ENCODE data around the gene SNAP47. TPM values are rescaled to one million over a fixed set of nuclear protein-coding genes. Genes with fewer than 3 reads are reported as not detected.

Gene SNAP47
- polyA plus RNA-seq, 10 donors = 23.9 to 32.1 (median 30.4) TPM

- DNase-seq = no peak
These were observed 32.3 kb downstream of the SNAP47 start for GRCh38 chr1:227767401-227768124.

- DNase-seq = no peak
These were observed 32.8 kb downstream of the SNAP47 start for GRCh38 chr1:227768125-227768439.

- no peak for DNase-seq
These were observed 33.4 kb downstream of the SNAP47 start for GRCh38 chr1:227768640-227769039.

GRCh38 chr1:227769047-227769935 lies 34.1 kb downstream of the SNAP47 start:
- DNase-seq = peak in 1 of 3 donors; percentile 35

- no peak for DNase-seq
These were observed 34.8 kb downstream of the SNAP47 start for GRCh38 chr1:227769936-227770494.

- DNase-seq = no peak
These were observed 35.6 kb downstream of the SNAP47 start for GRCh38 chr1:227770812-227771211.

GRCh38 chr1:227771326-227771725 lies 36.1 kb downstream of the SNAP47 start:
- no peak for DNase-seq

GRCh38 chr1:227771771-227772170 lies 36.5 kb downstream of the SNAP47 start:
- no peak for DNase-seq

- no peak for DNase-seq
These were observed 38.3 kb downstream of the SNAP47 start for GRCh38 chr1:227773558-227773957.

- no peak for DNase-seq
These were observed 39.0 kb downstream of the SNAP47 start for GRCh38 chr1:227774051-227774731.

GRCh38 chr1:227774821-227775661 lies 39.8 kb downstream of the SNAP47 start:
- peak; percentile 61 to 90 (median 84) for DNase-seq

GRCh38 chr1:227775841-227776240 lies 40.6 kb downstream of the SNAP47 start:
- no peak for DNase-seq

GRCh38 chr1:227776331-227776771 lies 41.1 kb downstream of the SNAP47 start:
- peak; percentile 25 to 84 (median 31) for DNase-seq

- no peak for DNase-seq
These were observed 41.9 kb downstream of the SNAP47 start for GRCh38 chr1:227777156-227777555.

GRCh38 chr1:227777646-227778045 lies 42.4 kb downstream of the SNAP47 start:
- no peak for DNase-seq

- DNase-seq = no peak
These were observed 43.2 kb downstream of the SNAP47 start for GRCh38 chr1:227778401-227778947.

- DNase-seq = no peak
These were observed 43.8 kb downstream of the SNAP47 start for GRCh38 chr1:227779021-227779441.

GRCh38 chr1:227779685-227780084 lies 44.5 kb downstream of the SNAP47 start:
- no peak for DNase-seq

- DNase-seq = no peak
These were observed 45.1 kb downstream of the SNAP47 start for GRCh38 chr1:227780101-227781044.

All from muscle of back (tissue), 11 donors.